Body of pancreas (tissue), 4 donors: Measurements from ENCODE around the gene FOXJ3. TPM values are rescaled to one million over a fixed set of nuclear protein-coding genes. Genes with fewer than 3 reads are reported as not detected.

Experiments
- ATAC-seq: fragments of 150-250 bp; one replicate; pipeline ENCODE4 v1.9.1; 2016
- DNase-seq, 4 donors: peaks; one replicate each; pipeline ENCODE4 v3.0.0-alpha.2; 2019
- H3K27ac ChIP-seq, 4 donors: fragments of 200-600 bp; sonication (generic); 1 replicate in 3 of 4; 2 replicates in 1 of 4; pipeline versions ENCODE4 v1.5.1 to v1.6.1; 2016 to 2019; ENCODE audit warnings: mild to moderate bottlenecking in 1 of 4, mixed read lengths in 1 of 4, moderate library complexity in 1 of 4
- H3K27me3 ChIP-seq, 2 donors: fragments of 200-600 bp; sonication (generic); one replicate each; pipeline ENCODE4 v1.6.0; 2016; ENCODE audit warnings: mild to moderate bottlenecking in 1 of 2
- H3K36me3 ChIP-seq, 2 donors: fragments of 200-600 bp; sonication (generic); replicated peaks in 1 of 2; 2 replicates each; pipeline ENCODE4 v1.5.1; 2016; ENCODE audit warnings: low read depth in 2 of 2; ENCODE audit not compliant: insufficient read depth in 1 of 2
- H3K4me1 ChIP-seq: fragments of 200-600 bp; sonication (generic); one replicate; pipeline ENCODE4 v1.6.0; 2016
- H3K4me3 ChIP-seq, 2 donors: fragments of 200-600 bp; sonication (generic); 1 replicate in 1 of 2; 2 replicates in 1 of 2; pipeline ENCODE4 v1.5.1; 2016 to 2019
- H3K9me3 ChIP-seq, 3 donors: fragments of 200-600 bp; sonication (generic); 1 replicate in 2 of 3; 2 replicates in 1 of 3; pipeline ENCODE4 v1.5.1; 2016
- POLR2A ChIP-seq, 3 donors: fragments of 450-650 bp; IDR thresholded peaks; one replicate each; pipeline ENCODE4 v1.6.1; 2016; ENCODE audit warnings: antibody characterized with exemption in 3 of 3, mild to moderate bottlenecking in 2 of 3
- WGBS, 2 donors: methylation state at CpG; one replicate each; pipeline ENCODE4 v1.1.5; 2017; 5-methylcytosine and 5-hydroxymethylcytosine counted together
- intact Hi-C: fragments of 100-400 bp; cut with DNase I; formaldehyde crosslinking; loops from one replicate; pipeline ENCODE4 v1.15.1; 2023
- total RNA-seq, 2 donors: library from RNA; depleted of rRNA; stranded (reverse); fragments of >200 nt; gene quantifications; one replicate each; pipeline ENCODE4 v1.1.0, GENCODE V29; 2016
- TF ChIP-seq, protein P1 (sequence below), 7 experiments: fragments of 450-650 bp in 4 of 7; fragments of 200-600 bp in 3 of 7; sonication (generic) in 3 of 7; IDR thresholded peaks; one replicate each; pipeline ENCODE4 v1.5.1; 2016 to 2019; ENCODE audit warnings: antibody characterized with exemption in 7 of 7

The FOXJ3 gene
- total RNA-seq, 2 donors from 2014 or later: 25.2 to 50.4 TPM

DNA sequence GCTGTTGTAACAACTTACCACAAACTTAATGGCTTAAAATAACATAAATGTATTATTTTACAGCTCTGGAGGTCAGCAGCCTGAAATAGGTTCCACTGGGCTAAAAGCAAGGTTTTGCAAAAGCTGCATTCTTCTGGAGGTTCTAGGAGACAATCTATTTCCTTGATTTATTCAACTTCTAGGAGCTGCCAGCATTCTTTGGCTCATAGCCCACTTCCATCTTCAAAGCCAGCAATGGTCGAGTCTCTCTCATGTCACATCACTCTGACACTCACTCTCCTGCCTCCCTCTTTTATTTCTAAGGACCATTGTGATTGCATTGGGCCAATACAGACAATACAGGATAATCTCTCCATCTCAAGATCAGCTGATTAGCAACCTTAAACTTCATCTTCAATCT lies 15.1 kb upstream of the FOXJ3 start:
- WGBS, 2 donors: 10% methylated on average over 1 of the region's 1 CpG
- H3K27ac ChIP-seq: no peak overlapping the region
- no peaks in the 10 kb centered on the region for H3K27me3 ChIP-seq
- intact Hi-C loops: no loop called here
- no peak overlapping the region for H3K4me3 ChIP-seq
- H3K4me1 ChIP-seq: no peaks in the 10 kb centered on the region
- ATAC-seq: no peak
- H3K36me3 ChIP-seq: no peaks in the 10 kb centered on the region
- DNase-seq: no peak
- TF ChIP-seq, protein P1, sequence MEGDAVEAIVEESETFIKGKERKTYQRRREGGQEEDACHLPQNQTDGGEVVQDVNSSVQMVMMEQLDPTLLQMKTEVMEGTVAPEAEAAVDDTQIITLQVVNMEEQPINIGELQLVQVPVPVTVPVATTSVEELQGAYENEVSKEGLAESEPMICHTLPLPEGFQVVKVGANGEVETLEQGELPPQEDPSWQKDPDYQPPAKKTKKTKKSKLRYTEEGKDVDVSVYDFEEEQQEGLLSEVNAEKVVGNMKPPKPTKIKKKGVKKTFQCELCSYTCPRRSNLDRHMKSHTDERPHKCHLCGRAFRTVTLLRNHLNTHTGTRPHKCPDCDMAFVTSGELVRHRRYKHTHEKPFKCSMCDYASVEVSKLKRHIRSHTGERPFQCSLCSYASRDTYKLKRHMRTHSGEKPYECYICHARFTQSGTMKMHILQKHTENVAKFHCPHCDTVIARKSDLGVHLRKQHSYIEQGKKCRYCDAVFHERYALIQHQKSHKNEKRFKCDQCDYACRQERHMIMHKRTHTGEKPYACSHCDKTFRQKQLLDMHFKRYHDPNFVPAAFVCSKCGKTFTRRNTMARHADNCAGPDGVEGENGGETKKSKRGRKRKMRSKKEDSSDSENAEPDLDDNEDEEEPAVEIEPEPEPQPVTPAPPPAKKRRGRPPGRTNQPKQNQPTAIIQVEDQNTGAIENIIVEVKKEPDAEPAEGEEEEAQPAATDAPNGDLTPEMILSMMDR (IDR thresholded peaks at IDR 0.05): no peak
- no peaks in the 10 kb centered on the region for H3K9me3 ChIP-seq

DNA sequence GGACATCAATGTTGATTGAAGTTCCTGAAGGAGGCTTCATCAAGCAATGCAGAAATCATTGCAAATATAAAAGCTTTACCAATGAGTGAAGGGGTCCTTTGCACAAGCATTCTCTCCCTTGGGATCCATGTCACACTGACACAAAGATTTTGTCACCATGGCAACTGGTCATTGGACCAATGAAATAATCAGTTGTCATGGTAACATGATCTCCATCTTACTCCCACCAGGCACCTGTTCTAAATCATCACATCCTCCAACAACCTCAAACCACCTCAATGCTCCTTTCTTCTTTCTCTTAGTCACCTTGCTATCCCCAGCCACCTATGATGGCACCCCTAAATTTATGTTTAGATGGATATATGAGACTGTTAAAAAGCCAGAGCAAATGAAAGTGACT lies 13.5 kb upstream of the FOXJ3 start:
- ATAC-seq (no peak), DNase-seq (no peak)
- intact Hi-C loops: no loop called here
- no peak for TF ChIP-seq POLR2A (IDR thresholded peaks at IDR 0.05)
- TF ChIP-seq, protein P1 (IDR thresholded peaks at IDR 0.05): no peak
- Histone ChIP-seq H3K4me1 (no peaks in the 10 kb centered on the region), H3K9me3 (no peaks in the 10 kb centered on the region), H3K4me3 (no peak overlapping the region), H3K27ac (no peak overlapping the region), H3K36me3 (no peaks in the 10 kb centered on the region), H3K27me3 (no peaks in the 10 kb centered on the region)

DNA sequence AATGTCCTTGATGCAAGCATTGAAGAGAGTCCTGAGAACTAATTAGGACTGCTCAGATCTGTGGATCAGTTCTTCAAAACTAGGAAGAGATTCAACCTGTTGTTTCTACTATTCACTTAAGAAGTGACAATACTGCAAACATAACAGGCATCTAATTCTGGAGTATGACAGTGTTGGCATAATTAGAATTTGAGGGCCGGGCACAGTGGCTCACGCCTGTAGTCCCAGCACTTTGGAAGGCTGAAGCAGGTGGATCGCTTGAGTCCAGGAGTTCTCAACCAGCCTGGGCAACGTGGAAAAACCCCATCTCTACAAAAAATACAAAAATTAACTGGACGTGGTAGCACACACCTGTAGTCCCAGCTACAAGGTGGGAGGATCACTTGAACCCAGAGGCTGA lies 8.0 kb upstream of the FOXJ3 start:
- no peak for ATAC-seq

DNA sequence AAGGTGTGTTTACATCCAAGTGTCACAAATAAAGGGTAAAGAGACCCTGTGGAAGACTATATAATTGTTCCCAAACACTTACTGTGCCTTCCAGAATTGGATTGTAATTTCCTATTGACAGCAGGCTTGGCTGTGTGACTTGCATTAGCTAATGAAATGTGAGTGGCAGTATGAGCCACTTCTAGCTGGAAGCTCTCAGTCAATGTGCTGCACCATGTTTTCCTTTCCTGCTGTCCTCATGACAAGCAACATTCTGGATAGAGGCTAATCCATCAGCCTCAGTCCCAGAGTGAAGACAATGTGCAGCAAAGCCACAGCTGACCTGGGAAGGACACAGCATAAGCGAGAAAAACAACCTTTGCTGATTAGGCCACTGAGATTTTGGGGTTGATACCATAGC lies 5.9 kb upstream of the FOXJ3 start:
- no peak for ATAC-seq
- no peaks in the 10 kb centered on the region for H3K36me3 ChIP-seq
- H3K27me3 ChIP-seq: no peaks in the 10 kb centered on the region
- peak overlapping the region; percentile 63 to 89 (median 76) for H3K27ac ChIP-seq
- peaks cover 57% of the 10 kb centered on the region for H3K4me1 ChIP-seq
- intact Hi-C loops: no loop called here
- TF ChIP-seq, protein P1 (IDR thresholded peaks at IDR 0.05): no peak
- TF ChIP-seq POLR2A (IDR thresholded peaks at IDR 0.05): no peak
- 47 to 56% methylated on average over 1 of the region's 1 CpG for WGBS, 2 donors
- no peak overlapping the region for H3K4me3 ChIP-seq
- peaks cover 0 to 4% (median 0%) of the 10 kb centered on the region in 3 donors for H3K9me3 ChIP-seq
- peak in 1 of 4 donors; percentile 20 for DNase-seq

More for the DNA sequence above, 8.0 kb upstream of the FOXJ3 start:
- intact Hi-C loops: no loop called here
- DNase-seq: no peak
- Histone ChIP-seq H3K27me3 (no peaks in the 10 kb centered on the region), H3K4me3 (no peak overlapping the region), H3K36me3 (no peaks in the 10 kb centered on the region), H3K27ac (no peak overlapping the region), H3K9me3 (peaks cover 0 to 4% (median 0%) of the 10 kb centered on the region in 3 donors), H3K4me1 (peaks cover 35% of the 10 kb centered on the region)
- TF ChIP-seq POLR2A (IDR thresholded peaks at IDR 0.05): no peak
- TF ChIP-seq, protein P1 (IDR thresholded peaks at IDR 0.05): no peak
- WGBS, 2 donors: 68 to 81% methylated on average over 5 of the region's 5 CpGs

DNA sequence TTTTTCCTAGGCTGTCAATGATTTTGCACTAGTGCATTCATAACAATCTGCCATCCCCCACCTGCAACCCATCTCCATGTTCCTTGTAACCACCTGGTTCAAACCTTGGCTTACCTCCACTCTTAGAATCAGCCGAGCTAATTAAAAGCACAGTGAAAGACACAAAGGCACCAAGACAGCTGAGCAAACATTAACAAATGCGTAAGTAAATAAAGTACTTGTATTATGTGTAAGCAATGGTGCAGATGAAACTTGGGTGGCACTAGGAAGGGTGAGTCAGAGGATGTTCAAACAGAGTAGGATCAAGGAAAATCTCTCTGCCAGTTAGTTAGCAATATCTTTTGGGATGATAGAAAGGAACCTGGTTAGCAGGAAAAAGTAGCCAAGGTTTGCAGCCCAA lies 5.1 kb upstream of the FOXJ3 start:
- H3K4me1 ChIP-seq: peaks cover 57% of the 10 kb centered on the region
- no peaks in the 10 kb centered on the region for H3K36me3 ChIP-seq
- peak; percentile 86 for ATAC-seq
- intact Hi-C loops: no loop called here
- no peak overlapping the region for H3K4me3 ChIP-seq
- H3K9me3 ChIP-seq: peaks cover 0 to 4% (median 0%) of the 10 kb centered on the region in 3 donors
- TF ChIP-seq, protein P1 (IDR thresholded peaks at IDR 0.05): peak in 1 of 7 experiments; percentile 9
- no peak for TF ChIP-seq POLR2A (IDR thresholded peaks at IDR 0.05)
- no peaks in the 10 kb centered on the region for H3K27me3 ChIP-seq
- H3K27ac ChIP-seq: peak overlapping the region; percentile 63 to 89 (median 76)
- DNase-seq: peak; percentile 55 to 92 (median 78)
- WGBS, 2 donors: 12 to 36% methylated on average over 2 of the region's 2 CpGs
